KMS-11 (cell line): ENCODE data around the gene FCHSD2.

Source experiments
- H2AFZ ChIP-seq: fragments of 200-600 bp; sonication (generic); 2 replicates; pipeline ENCODE4 v1.6.1; 2016; ENCODE audit warnings: antibody characterized with exemption, mixed run types, low read depth
- H3K27ac ChIP-seq: fragments of 200-600 bp; sonication (generic); 2 replicates; pipeline ENCODE4 v1.6.1; 2016; ENCODE audit warnings: mild to moderate bottlenecking, mixed run types
- H3K27me3 ChIP-seq: fragments of 200-600 bp; sonication (generic); 2 replicates; pipeline ENCODE4 v1.6.1; 2017; ENCODE audit warnings: mild to moderate bottlenecking, low read depth, mixed run types, moderate library complexity; ENCODE audit not compliant: insufficient read depth
- H3K36me3 ChIP-seq: fragments of 200-600 bp; sonication (generic); 2 replicates; pipeline ENCODE4 v1.6.1; 2017; ENCODE audit warnings: mild to moderate bottlenecking, mixed run types; ENCODE audit not compliant: insufficient read depth
- H3K4me1 ChIP-seq: fragments of 200-600 bp; sonication (generic); 2 replicates; pipeline ENCODE4 v1.6.1; 2016; ENCODE audit warnings: mild to moderate bottlenecking, low read depth, mixed run types; ENCODE audit not compliant: poor library complexity, severe bottlenecking
- H3K4me2 ChIP-seq: fragments of 200-600 bp; sonication (generic); 2 replicates; pipeline ENCODE4 v1.7.0; 2016; ENCODE audit warnings: mild to moderate bottlenecking, mixed run types
- H3K4me3 ChIP-seq: fragments of 200-600 bp; sonication (generic); IDR thresholded peaks from 2 replicates; pipeline ENCODE4 v1.6.1; 2017; ENCODE audit warnings: low read depth, low read length, mixed read lengths; ENCODE audit not compliant: insufficient read depth
- H3K79me2 ChIP-seq: fragments of 200-600 bp; sonication (generic); 2 replicates; pipeline ENCODE4 v1.6.1; 2016; ENCODE audit warnings: low read depth, mixed run types; ENCODE audit not compliant: insufficient read depth
- H3K9ac ChIP-seq: fragments of 200-600 bp; sonication (generic); 2 replicates; pipeline ENCODE4 v1.6.1; 2016; ENCODE audit warnings: mild to moderate bottlenecking, mixed run types
- H4K20me1 ChIP-seq: fragments of 200-600 bp; sonication (generic); 2 replicates; pipeline ENCODE4 v1.6.1; 2016; ENCODE audit warnings: mild to moderate bottlenecking, mixed run types; ENCODE audit not compliant: insufficient read depth
- TF ChIP-seq, protein P1 (sequence below): fragments of 200-600 bp; sonication (generic); conservative IDR thresholded peaks from 2 replicates; pipeline ENCODE4 v1.6.1; 2017; ENCODE audit warnings: low read depth, mild to moderate bottlenecking, antibody characterized with exemption, low read length, moderate library complexity, mixed read lengths

FCHSD2 gene

DNA sequence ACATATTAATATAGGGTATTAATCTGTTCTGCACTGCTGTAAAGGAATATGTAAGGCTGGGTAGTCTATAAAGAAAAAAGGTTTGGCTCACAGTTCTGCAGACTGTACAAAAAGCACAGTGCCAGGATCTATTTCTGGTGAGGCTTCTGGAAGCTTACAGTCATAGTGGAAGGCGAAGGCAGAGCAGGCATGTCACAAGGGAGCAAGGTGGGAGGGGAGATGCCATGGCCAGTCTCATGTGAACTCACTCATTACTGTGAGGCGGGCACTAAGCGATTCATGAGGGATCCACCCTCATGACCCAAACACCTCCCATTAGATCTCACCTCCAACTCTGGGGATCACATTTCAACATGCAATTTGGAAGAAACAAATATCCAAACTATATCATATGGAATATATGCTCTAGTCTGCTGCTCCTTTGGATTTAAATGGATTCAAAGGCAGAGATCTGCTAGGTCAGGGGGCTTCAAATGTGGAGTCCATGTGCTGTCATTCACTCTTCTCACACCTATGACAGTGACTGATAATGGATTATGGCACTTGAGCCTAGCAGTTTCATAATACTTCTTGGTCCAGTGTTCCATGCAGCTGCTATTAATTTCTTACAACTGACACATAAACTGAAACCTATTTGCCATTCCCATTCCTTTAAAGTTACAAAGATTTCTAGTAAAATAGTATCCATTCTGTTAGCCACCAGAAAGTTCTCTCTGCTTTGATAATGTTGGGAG, 182.0 kb downstream of the FCHSD2 start:
- Histone ChIP-seq H3K4me1 (peaks cover 13% of the 10 kb centered on the region), H3K27ac (no peak overlapping the region), H3K27me3 (no peaks in the 10 kb centered on the region), H3K79me2 (no peaks in the 10 kb centered on the region), H3K4me3 (no peak overlapping the region), H3K36me3 (no peaks in the 10 kb centered on the region), H3K4me2 (no peak overlapping the region), H4K20me1 (no peaks in the 10 kb centered on the region), H3K9ac (no peak overlapping the region), H2AFZ (no peak overlapping the region)
- TF ChIP-seq, protein P1, sequence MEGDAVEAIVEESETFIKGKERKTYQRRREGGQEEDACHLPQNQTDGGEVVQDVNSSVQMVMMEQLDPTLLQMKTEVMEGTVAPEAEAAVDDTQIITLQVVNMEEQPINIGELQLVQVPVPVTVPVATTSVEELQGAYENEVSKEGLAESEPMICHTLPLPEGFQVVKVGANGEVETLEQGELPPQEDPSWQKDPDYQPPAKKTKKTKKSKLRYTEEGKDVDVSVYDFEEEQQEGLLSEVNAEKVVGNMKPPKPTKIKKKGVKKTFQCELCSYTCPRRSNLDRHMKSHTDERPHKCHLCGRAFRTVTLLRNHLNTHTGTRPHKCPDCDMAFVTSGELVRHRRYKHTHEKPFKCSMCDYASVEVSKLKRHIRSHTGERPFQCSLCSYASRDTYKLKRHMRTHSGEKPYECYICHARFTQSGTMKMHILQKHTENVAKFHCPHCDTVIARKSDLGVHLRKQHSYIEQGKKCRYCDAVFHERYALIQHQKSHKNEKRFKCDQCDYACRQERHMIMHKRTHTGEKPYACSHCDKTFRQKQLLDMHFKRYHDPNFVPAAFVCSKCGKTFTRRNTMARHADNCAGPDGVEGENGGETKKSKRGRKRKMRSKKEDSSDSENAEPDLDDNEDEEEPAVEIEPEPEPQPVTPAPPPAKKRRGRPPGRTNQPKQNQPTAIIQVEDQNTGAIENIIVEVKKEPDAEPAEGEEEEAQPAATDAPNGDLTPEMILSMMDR, result no peak

DNA sequence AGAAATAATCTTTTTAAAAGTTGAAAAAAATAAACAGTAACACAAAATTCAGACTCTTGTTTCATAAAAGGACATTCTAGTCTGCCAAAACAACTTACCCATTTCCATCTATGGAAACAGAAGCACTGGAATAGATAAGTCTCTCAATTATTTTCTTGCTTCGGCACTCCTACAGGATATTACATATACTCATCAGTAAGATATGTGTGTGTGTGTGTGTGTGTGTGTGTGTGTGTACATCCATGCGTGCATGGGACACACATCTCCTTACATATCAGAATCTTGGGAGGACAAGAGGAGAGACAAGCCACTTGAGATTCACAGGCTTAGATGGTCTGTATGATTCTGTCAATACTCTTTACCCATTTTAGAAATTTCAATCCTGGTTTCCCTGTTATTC, 183.3 kb downstream of the FCHSD2 start:
- H3K79me2 ChIP-seq, result no peaks in the 10 kb centered on the region
- TF ChIP-seq, protein P1, result no peak
- no peak overlapping the region for H3K9ac ChIP-seq
- no peaks in the 10 kb centered on the region for H3K27me3 ChIP-seq
- no peak overlapping the region for H3K4me3 ChIP-seq
- no peak overlapping the region for H2AFZ ChIP-seq
- no peaks in the 10 kb centered on the region for H4K20me1 ChIP-seq
- H3K36me3 ChIP-seq, result no peaks in the 10 kb centered on the region
- H3K4me1 ChIP-seq, result peaks cover 13% of the 10 kb centered on the region
- H3K4me2 ChIP-seq, result no peak overlapping the region
- H3K27ac ChIP-seq, result no peak overlapping the region

DNA sequence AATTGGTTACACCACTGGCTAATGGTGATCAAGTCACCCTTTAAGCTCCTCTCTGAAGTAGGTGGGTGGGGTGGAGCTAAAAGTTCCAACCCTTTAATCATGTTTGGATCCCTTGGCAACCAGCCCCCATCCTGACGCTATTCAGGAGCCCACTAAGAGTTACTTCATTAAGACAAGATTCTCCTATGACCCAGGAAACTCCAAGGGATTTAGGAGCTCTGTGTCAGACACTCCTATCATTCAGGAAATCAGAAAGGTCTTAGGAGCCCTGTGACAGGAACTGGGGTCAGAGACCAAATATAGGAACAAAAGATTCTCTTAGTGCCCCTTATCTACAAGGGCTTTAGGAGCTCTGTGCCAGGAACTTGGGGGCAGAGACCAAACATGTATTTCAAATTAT, 186.7 kb downstream of the FCHSD2 start:
- H3K79me2 ChIP-seq, result no peaks in the 10 kb centered on the region
- H3K4me2 ChIP-seq, result no peak overlapping the region

DNA sequence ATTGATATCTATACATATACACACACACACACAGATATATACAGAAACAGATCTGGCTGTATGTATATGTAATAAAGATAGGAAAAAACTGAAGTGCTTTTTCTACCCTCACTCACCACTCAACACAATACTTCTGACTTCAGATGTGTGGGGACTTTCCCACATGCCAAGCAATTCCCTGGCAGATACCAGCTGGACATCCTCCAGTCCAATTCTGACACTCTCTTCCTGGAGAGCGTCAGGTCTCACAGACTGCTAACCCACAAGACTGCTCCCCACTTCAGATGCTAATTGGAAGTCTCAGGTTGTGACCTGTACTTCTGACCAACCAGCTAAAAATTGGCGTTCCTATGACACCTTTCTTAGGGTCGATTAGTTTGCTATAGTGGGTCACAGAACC, 187.3 kb downstream of the FCHSD2 start:
- Histone ChIP-seq H4K20me1 (no peaks in the 10 kb centered on the region), H3K79me2 (no peaks in the 10 kb centered on the region), H3K4me1 (no peaks in the 10 kb centered on the region), H3K27ac (no peak overlapping the region), H3K36me3 (no peaks in the 10 kb centered on the region), H3K27me3 (no peaks in the 10 kb centered on the region), H3K9ac (no peak overlapping the region), H2AFZ (no peak overlapping the region), H3K4me3 (no peak overlapping the region), H3K4me2 (no peak overlapping the region)
- TF ChIP-seq, protein P1, result no peak

More for the DNA sequence above, 186.7 kb downstream of the FCHSD2 start:
- H3K4me1 ChIP-seq, result no peaks in the 10 kb centered on the region
- H3K4me3 ChIP-seq, result no peak overlapping the region
- no peak overlapping the region for H3K9ac ChIP-seq
- no peak overlapping the region for H2AFZ ChIP-seq
- no peaks in the 10 kb centered on the region for H3K36me3 ChIP-seq
- H3K27me3 ChIP-seq, result no peaks in the 10 kb centered on the region
- H3K27ac ChIP-seq, result no peak overlapping the region
- TF ChIP-seq, protein P1, result no peak
- no peaks in the 10 kb centered on the region for H4K20me1 ChIP-seq
